ENCODE results near the gene ANKRD50. TPM values are rescaled to one million over a fixed set of nuclear protein-coding genes. Genes with fewer than 3 reads are reported as not detected.

The ANKRD50 gene
- total RNA-seq, 2 donors from 2014 or later = 7.1 to 14.0 TPM

- intact Hi-C loops (cut with DNase I) = no loop called here
- Histone ChIP-seq H3K9ac (ENCODE audit: low read depth in 2 of 2, low read length in 2 of 2) (no peak overlapping the region), H3K9me3 (no peaks in the 10 kb centered on the region), H3K4me3 (no peak overlapping the region), H3K36me3 (no peaks in the 10 kb centered on the region), H3K27me3 (no peaks in the 10 kb centered on the region), H3K27ac (no peak overlapping the region), H3K4me1 (no peaks in the 10 kb centered on the region)
- no peak for DNase-seq
- no peak for TF ChIP-seq CTCF (IDR thresholded peaks at IDR 0.05)
Measured at GRCh38 chr4:124647599-124647998, 64.9 kb downstream of the ANKRD50 start.

GRCh38 chr4:124644621-124645020 lies 67.9 kb downstream of the ANKRD50 start:
- TF ChIP-seq CTCF (IDR thresholded peaks at IDR 0.05) = no peak
- Histone ChIP-seq H3K27me3 (no peaks in the 10 kb centered on the region), H3K36me3 (no peaks in the 10 kb centered on the region), H3K4me3 (no peak overlapping the region), H3K9me3 (no peaks in the 10 kb centered on the region), H3K27ac (no peak overlapping the region), H3K4me1 (no peaks in the 10 kb centered on the region), H3K9ac (ENCODE audit: low read depth in 2 of 2, low read length in 2 of 2) (no peak overlapping the region)
- DNase-seq = no peak
- intact Hi-C loops (cut with DNase I) = no loop called here

- intact Hi-C loops (cut with DNase I) = no loop called here
- no peak for TF ChIP-seq CTCF (IDR thresholded peaks at IDR 0.05)
- H3K27me3 ChIP-seq = no peaks in the 10 kb centered on the region
Measured at GRCh38 chr4:124642846-124643245, 69.7 kb downstream of the ANKRD50 start.

GRCh38 chr4:124641715-124642381 lies 70.7 kb downstream of the ANKRD50 start:
- Histone ChIP-seq H3K9me3 (no peaks in the 10 kb centered on the region), H3K4me1 (no peaks in the 10 kb centered on the region), H3K27me3 (no peaks in the 10 kb centered on the region), H3K4me3 (no peak overlapping the region), H3K36me3 (no peaks in the 10 kb centered on the region), H3K27ac (no peak overlapping the region), H3K9ac (ENCODE audit: low read depth in 2 of 2, low read length in 2 of 2) (no peak overlapping the region)
- DNase-seq = no peak
- TF ChIP-seq CTCF (IDR thresholded peaks at IDR 0.05) = no peak
- intact Hi-C loops (cut with DNase I) = no loop called here

More at GRCh38 chr4:124642846-124643245, 69.7 kb downstream of the ANKRD50 start:
- no peak for DNase-seq
- no peaks in the 10 kb centered on the region for H3K9me3 ChIP-seq
- H3K36me3 ChIP-seq = no peaks in the 10 kb centered on the region
- no peak overlapping the region for H3K27ac ChIP-seq
- no peak overlapping the region for H3K9ac ChIP-seq (ENCODE audit: low read depth in 2 of 2, low read length in 2 of 2)
- H3K4me3 ChIP-seq = no peak overlapping the region
- no peaks in the 10 kb centered on the region for H3K4me1 ChIP-seq

- Histone ChIP-seq H3K27ac (no peak overlapping the region), H3K9ac (ENCODE audit: low read depth in 2 of 2, low read length in 2 of 2) (no peak overlapping the region), H3K4me3 (no peak overlapping the region), H3K4me1 (no peaks in the 10 kb centered on the region), H3K36me3 (no peaks in the 10 kb centered on the region), H3K27me3 (no peaks in the 10 kb centered on the region), H3K9me3 (no peaks in the 10 kb centered on the region)
- no peak for TF ChIP-seq CTCF (IDR thresholded peaks at IDR 0.05)
- intact Hi-C loops (cut with DNase I) = no loop called here
- DNase-seq = no peak
Measured at GRCh38 chr4:124640022-124640730, 72.4 kb downstream of the ANKRD50 start.
